Esophagus squamous epithelium (tissue), 5 donors: ENCODE measurements around the gene RDH8. TPM values are rescaled to one million over a fixed set of nuclear protein-coding genes. Genes with fewer than 3 reads are reported as not detected.

Experiments used
- DNase-seq: peaks from one replicate; lab custom pipeline; 2025; lab: John Stamatoyannopoulos, UW
- H3K27ac ChIP-seq, 4 donors: fragments of 200-600 bp; sonication (generic); one replicate each; pipeline ENCODE4 v1.5.1; 2016 to 2019; ENCODE audit warnings: mild to moderate bottlenecking in 1 of 4
- H3K27me3 ChIP-seq, 4 donors: fragments of 200-600 bp; sonication (generic); 1 replicate in 3 of 4; 2 replicates in 1 of 4; pipeline versions ENCODE4 v1.5.1 to v1.6.0; 2017 to 2021; ENCODE audit warnings: antibody characterized with exemption in 1 of 4
- H3K36me3 ChIP-seq, 3 donors: fragments of 200-600 bp; sonication (generic); one replicate each; pipeline ENCODE4 v1.5.1; 2016 to 2019
- H3K4me1 ChIP-seq, 3 donors: fragments of 200-600 bp; sonication (generic); one replicate each; pipeline ENCODE4 v1.5.1; 2017 to 2019
- H3K4me3 ChIP-seq, 4 donors: fragments of 200-600 bp; sonication (generic); 1 replicate in 3 of 4; 2 replicates in 1 of 4; pipeline ENCODE4 v1.5.1; 2016 to 2019; ENCODE audit warnings: mild to moderate bottlenecking in 2 of 4, moderate library complexity in 1 of 4
- H3K9me3 ChIP-seq, 3 donors: fragments of 200-600 bp; sonication (generic); one replicate each; pipeline ENCODE4 v1.5.1; 2016 to 2019
- POLR2A ChIP-seq, 4 donors: fragments of 450-650 bp; IDR thresholded peaks; one replicate each; pipeline ENCODE4 v1.6.1; 2017; ENCODE audit warnings: antibody characterized with exemption in 4 of 4, mild to moderate bottlenecking in 4 of 4, moderate library complexity in 3 of 4
- WGBS, 2 donors: methylation state at CpG; one replicate each; pipeline ENCODE4 v1.1.5; 2018; 5-methylcytosine and 5-hydroxymethylcytosine counted together
- intact Hi-C: fragments of 100-400 bp; cut with DNase I; formaldehyde crosslinking; loops from one replicate; pipeline ENCODE4 v1.15.0; 2022
- total RNA-seq, 4 donors: library from RNA; depleted of rRNA; stranded (reverse); fragments of >200 nt; gene quantifications; one replicate each; pipeline ENCODE4 v1.1.0, GENCODE V29; 2016
- TF ChIP-seq, protein P1 (sequence below), 6 experiments: fragments of 450-650 bp in 4 of 6; fragments of 200-600 bp in 2 of 6; sonication (generic) in 2 of 6; IDR thresholded peaks; one replicate each; pipeline ENCODE4 v1.5.1; 2016 to 2019; ENCODE audit warnings: antibody characterized with exemption in 6 of 6, mild to moderate bottlenecking in 4 of 6, moderate library complexity in 4 of 6
- donor health status: DM: yes; HTN: yes; CAD: no.

Gene RDH8
- total RNA-seq, 4 donors from 2014 or later: not detected

DNA sequence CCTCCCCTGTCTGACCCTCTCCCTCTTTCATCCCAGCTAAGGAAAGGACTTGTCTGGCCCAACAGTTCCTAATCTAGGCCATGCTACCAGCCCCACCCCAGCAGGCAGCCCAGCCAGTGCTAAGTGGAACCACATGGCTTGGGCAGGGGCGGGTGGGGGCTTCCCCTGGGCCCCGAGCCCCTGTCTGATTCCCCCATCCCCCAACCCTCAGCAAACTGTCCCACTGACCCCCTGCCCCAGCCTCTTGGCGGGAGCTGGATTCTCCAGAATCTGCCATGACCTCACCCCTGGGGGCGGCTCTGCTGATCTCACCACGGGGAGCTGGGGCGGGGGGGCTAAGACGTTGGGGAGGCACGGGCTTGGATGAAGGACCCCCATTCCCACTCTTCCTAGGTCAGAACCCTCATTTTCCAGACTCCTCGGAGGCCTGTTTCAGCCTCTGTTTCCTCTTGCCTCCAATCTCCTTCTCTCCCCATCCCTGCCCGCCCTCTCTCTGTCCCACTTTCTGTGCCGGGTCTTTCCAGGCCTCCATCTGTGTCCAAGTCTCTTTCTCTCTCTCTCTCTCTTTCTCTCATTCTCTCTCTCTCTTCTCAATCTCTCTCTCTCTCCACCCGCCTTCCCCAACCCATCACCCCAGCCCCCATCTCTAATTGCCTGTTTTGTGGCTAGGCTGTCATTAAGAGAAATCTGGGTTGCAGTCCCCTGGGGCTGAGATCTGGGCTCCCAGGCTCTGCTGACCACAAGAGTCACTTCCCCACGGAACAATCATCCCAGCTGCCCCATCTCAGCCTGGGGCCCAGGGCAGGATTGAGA is 5.7 kb upstream of the RDH8 start:
- Histone ChIP-seq H3K4me3 (peak overlapping the region in 2 of 4 donors; percentile 3 to 23), H3K27ac (peak overlapping the region; percentile 43 to 86 (median 76)), H3K27me3 (peaks cover 0 to 68% (median 0%) of the 10 kb centered on the region in 4 donors), H3K9me3 (no peaks in the 10 kb centered on the region), H3K36me3 (peaks cover 0 to 6% (median 0%) of the 10 kb centered on the region in 3 donors), H3K4me1 (peaks cover 32 to 67% (median 47%) of the 10 kb centered on the region in 3 donors)
- no peak for DNase-seq
- intact Hi-C loops: no loop called here
- no peak for TF ChIP-seq POLR2A (IDR thresholded peaks at IDR 0.05)
- TF ChIP-seq, protein P1, sequence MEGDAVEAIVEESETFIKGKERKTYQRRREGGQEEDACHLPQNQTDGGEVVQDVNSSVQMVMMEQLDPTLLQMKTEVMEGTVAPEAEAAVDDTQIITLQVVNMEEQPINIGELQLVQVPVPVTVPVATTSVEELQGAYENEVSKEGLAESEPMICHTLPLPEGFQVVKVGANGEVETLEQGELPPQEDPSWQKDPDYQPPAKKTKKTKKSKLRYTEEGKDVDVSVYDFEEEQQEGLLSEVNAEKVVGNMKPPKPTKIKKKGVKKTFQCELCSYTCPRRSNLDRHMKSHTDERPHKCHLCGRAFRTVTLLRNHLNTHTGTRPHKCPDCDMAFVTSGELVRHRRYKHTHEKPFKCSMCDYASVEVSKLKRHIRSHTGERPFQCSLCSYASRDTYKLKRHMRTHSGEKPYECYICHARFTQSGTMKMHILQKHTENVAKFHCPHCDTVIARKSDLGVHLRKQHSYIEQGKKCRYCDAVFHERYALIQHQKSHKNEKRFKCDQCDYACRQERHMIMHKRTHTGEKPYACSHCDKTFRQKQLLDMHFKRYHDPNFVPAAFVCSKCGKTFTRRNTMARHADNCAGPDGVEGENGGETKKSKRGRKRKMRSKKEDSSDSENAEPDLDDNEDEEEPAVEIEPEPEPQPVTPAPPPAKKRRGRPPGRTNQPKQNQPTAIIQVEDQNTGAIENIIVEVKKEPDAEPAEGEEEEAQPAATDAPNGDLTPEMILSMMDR (IDR thresholded peaks at IDR 0.05): no peak
- 33 to 41% methylated on average over 10 of the region's 13 CpGs for WGBS, 2 donors

DNA sequence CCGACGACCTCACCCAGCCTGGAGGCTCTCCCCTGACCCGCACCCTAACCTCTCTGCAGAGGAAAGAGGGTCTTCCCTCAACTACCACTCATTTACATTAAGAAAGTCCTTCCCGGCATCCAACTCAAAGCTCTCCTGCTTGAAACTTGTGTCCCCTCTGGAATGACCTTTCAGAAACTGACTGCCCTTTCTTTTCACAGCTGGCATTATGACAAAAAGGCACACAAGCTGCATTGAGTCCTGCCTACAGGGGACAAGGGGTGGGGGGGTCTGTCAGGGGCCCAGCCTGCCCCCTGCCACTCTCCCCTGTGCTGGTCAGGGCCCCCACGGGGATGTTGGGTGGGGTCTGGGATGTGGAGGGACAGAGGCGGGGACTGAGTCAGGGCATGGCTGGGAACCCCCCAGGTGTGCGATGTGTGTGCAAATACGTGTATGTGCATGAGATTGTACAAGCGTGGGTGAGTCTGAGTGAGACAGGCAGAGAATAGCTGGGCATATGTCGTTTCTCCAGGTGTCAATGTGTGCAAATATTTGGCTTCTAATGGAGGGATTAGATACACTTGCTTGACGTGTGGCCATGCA is 5.0 kb upstream of the RDH8 start:
- Histone ChIP-seq H3K4me3 (peak overlapping the region in 2 of 4 donors; percentile 3 to 23), H3K4me1 (peaks cover 32 to 74% (median 47%) of the 10 kb centered on the region in 3 donors), H3K9me3 (no peaks in the 10 kb centered on the region), H3K36me3 (peaks cover 0 to 6% (median 0%) of the 10 kb centered on the region in 3 donors), H3K27me3 (peaks cover 0 to 75% (median 0%) of the 10 kb centered on the region in 4 donors), H3K27ac (peak overlapping the region; percentile 43 to 86 (median 76))
- TF ChIP-seq, protein P1 (IDR thresholded peaks at IDR 0.05): no peak
- TF ChIP-seq POLR2A (IDR thresholded peaks at IDR 0.05): no peak
- intact Hi-C loops: no loop called here
- no peak for DNase-seq
- WGBS, 2 donors: 41 to 42% methylated on average over 8 to 11 of the region's 11 CpGs

DNA sequence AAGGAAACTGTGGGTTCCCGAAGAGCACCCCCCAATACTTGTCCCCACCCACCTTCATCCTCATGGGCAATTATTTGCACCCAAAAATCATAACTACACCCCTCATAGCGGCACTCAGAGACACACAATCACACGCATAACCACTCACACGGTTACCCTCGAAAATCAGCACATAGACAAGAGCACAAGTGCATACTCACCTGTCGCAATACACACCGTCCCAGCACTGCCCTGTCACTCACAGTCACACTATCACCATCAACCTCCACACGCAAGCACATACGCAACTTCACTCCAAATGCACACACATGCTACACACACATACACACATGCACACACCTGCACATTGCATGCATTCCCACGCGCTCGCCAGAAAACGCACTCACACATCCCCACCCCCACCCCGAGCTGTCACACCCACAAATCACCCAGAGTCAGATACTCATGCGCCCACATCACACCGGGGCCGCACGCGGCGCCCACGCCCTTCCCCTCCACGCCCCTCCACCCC is 3.5 kb upstream of the RDH8 start:
- peak overlapping the region; percentile 69 to 86 (median 78) for H3K27ac ChIP-seq
- no peaks in the 10 kb centered on the region for H3K9me3 ChIP-seq
- 6% methylated on average over 9 to 15 of the region's 22 CpGs for WGBS, 2 donors
- DNase-seq: no peak
- intact Hi-C loops: no loop called here
- H3K27me3 ChIP-seq: peaks cover 0 to 87% (median 0%) of the 10 kb centered on the region in 4 donors
- H3K36me3 ChIP-seq: peaks cover 0 to 6% (median 0%) of the 10 kb centered on the region in 3 donors
- no peak for TF ChIP-seq POLR2A (IDR thresholded peaks at IDR 0.05)
- TF ChIP-seq, protein P1 (IDR thresholded peaks at IDR 0.05): no peak
- peak overlapping the region; percentile 24 to 62 (median 46) for H3K4me3 ChIP-seq
- peaks cover 32 to 84% (median 47%) of the 10 kb centered on the region in 3 donors for H3K4me1 ChIP-seq

DNA sequence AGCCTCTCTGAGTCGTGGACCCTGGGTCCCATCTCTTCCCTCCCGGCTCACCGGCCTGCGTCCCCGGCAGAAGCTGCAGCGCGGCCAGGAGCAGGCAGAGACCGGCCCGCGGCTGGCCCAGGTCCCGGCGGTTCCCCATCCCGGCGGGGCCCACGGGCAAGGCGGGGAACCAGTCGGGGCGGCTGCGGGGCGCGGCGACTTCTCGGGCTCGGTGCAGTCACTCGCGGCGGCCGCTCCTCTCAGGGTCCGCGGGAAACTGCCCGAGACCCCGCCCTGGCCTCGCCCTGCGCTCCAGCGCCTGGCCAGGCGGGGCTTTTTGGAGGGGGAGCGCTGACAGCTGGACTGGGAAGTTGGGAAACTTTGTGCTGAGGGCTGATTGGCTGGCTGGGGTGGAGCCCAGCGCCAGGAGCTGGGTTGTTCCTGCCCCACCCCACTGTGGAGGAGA is 3.0 kb upstream of the RDH8 start, which contains the start of gene COL5A3:
TSS of gene COL5A3 (minus strand) at position 258 of the 445 bp plus-strand sequence. CDS start at position 139, 119 bp downstream.
- no peak for TF ChIP-seq POLR2A (IDR thresholded peaks at IDR 0.05)
- TF ChIP-seq, protein P1 (IDR thresholded peaks at IDR 0.05): no peak
- intact Hi-C loops: no loop called here
- Histone ChIP-seq H3K36me3 (peaks cover 0 to 1% (median 0%) of the 10 kb centered on the region in 3 donors), H3K27ac (peak within 1 kb of the TSS; percentile 69 to 86 (median 78)), H3K4me3 (peak within 1 kb of the TSS; percentile 24 to 62 (median 46)), H3K9me3 (no peaks in the 10 kb centered on the region), H3K27me3 (peaks cover 0 to 91% (median 0%) of the 10 kb centered on the region in 4 donors), H3K4me1 (peaks cover 32 to 83% (median 47%) of the 10 kb centered on the region in 3 donors)
- no peak for DNase-seq
- WGBS, 2 donors: 0% methylated on average over 1 of the region's 38 CpGs; no CpG with 5 or more reads in 1 of the 2 donors
